ENCODE data around the gene TNFRSF6B. TPM values are rescaled to one million over a fixed set of nuclear protein-coding genes. Genes with fewer than 3 reads are reported as not detected.

Gene TNFRSF6B
- total RNA-seq, 5 donors from 2014 or later (not counting 1 experiment from before 2014, with no cell fraction given) = 0.37 to 1.5 (median 0.91) TPM; not detected in 1

- ChIA-PET CTCF (no interaction called here), POLR2A (no interaction called here)
- H3K4me3 Mint-ChIP-seq = peak overlapping the region; percentile 36 to 90 (median 65)
- Histone ChIP-seq H3K4me3 (ENCODE audit: control insufficient read depth in 1 of 2, extremely low read depth in 1 of 2, low read length in 1 of 2) (peak overlapping the region; percentile 64 to 88), H3K4me1 (ENCODE audit: control insufficient read depth in 1 of 2, extremely low read depth in 1 of 2, insufficient read depth in 2 of 2, low read length in 2 of 2) (peaks cover 14 to 70% of the 10 kb centered on the region in 2 experiments), H3K9me3 (no peaks in the 10 kb centered on the region), H3K27me3 (replicated peaks in 1 of 2; ENCODE audit: control insufficient read depth in 2 of 2, extremely low read depth in 1 of 2, insufficient read depth in 2 of 2, low read length in 1 of 2) (no peaks in the 10 kb centered on the region), H3K36me3 (ENCODE audit: control insufficient read depth in 2 of 2, extremely low read depth in 1 of 2, insufficient read depth in 1 of 2, low read length in 1 of 2) (peaks cover 17 to 58% of the 10 kb centered on the region in 2 donors), H3K27ac (ENCODE audit: low read length) (peak overlapping the region; percentile 24)
- no peaks in the 10 kb centered on the region for H3K27me3 Mint-ChIP-seq
- DNase-seq (peak in 11 of 35 experiments; percentile 22 to 60 (median 41)), ATAC-seq (replicated peaks in 1 of 4) (peak; percentile 8 to 20 (median 12))
- peak overlapping the region in 1 of 2 donors; percentile 34 for H3K27ac Mint-ChIP-seq
- 16% methylated on average over 43 of the region's 43 CpGs for WGBS (ENCODE audit: insufficient coverage)
- H3K4me1 Mint-ChIP-seq = peaks cover 24 to 27% (median 26%) of the 10 kb centered on the region in 3 donors
- peaks cover 9% of the 10 kb centered on the region for H3K36me3 Mint-ChIP-seq
- H3K9me3 Mint-ChIP-seq = no peaks in the 10 kb centered on the region
These were observed 41.7 kb downstream of the TNFRSF6B start for GRCh38 chr20:63737945-63738686.

- Mint-ChIP-seq H3K27ac (peak overlapping the region in 1 of 2 donors; percentile 34), H3K27me3 (no peaks in the 10 kb centered on the region), H3K9me3 (no peaks in the 10 kb centered on the region), H3K4me1 (peaks cover 21 to 22% (median 21%) of the 10 kb centered on the region in 3 donors), H3K36me3 (peaks cover 5% of the 10 kb centered on the region), H3K4me3 (peak overlapping the region; percentile 44 to 90 (median 65))
- no peaks in the 10 kb centered on the region for H3K9me3 ChIP-seq
- 34% methylated on average over 19 of the region's 26 CpGs for WGBS (ENCODE audit: insufficient coverage)
- peak overlapping the region; percentile 24 for H3K27ac ChIP-seq (ENCODE audit: low read length)
- H3K4me3 ChIP-seq (ENCODE audit: control insufficient read depth in 1 of 2, extremely low read depth in 1 of 2, low read length in 1 of 2) = peak overlapping the region; percentile 64 to 88
- peaks cover 17 to 58% of the 10 kb centered on the region in 2 donors for H3K36me3 ChIP-seq (ENCODE audit: control insufficient read depth in 2 of 2, extremely low read depth in 1 of 2, insufficient read depth in 1 of 2, low read length in 1 of 2)
- H3K27me3 ChIP-seq (replicated peaks in 1 of 2; ENCODE audit: control insufficient read depth in 2 of 2, extremely low read depth in 1 of 2, insufficient read depth in 2 of 2, low read length in 1 of 2) = no peaks in the 10 kb centered on the region
- CTCF ChIA-PET = no interaction called here
- peak in 15 of 35 experiments; percentile 16 to 65 (median 34) for DNase-seq
- POLR2A ChIA-PET = no interaction called here
- peaks cover 14 to 65% of the 10 kb centered on the region in 2 experiments for H3K4me1 ChIP-seq (ENCODE audit: control insufficient read depth in 1 of 2, extremely low read depth in 1 of 2, insufficient read depth in 2 of 2, low read length in 2 of 2)
- ATAC-seq (replicated peaks in 1 of 4) = no peak
These were observed 42.3 kb downstream of the TNFRSF6B start for GRCh38 chr20:63738687-63739129.

DNA sequence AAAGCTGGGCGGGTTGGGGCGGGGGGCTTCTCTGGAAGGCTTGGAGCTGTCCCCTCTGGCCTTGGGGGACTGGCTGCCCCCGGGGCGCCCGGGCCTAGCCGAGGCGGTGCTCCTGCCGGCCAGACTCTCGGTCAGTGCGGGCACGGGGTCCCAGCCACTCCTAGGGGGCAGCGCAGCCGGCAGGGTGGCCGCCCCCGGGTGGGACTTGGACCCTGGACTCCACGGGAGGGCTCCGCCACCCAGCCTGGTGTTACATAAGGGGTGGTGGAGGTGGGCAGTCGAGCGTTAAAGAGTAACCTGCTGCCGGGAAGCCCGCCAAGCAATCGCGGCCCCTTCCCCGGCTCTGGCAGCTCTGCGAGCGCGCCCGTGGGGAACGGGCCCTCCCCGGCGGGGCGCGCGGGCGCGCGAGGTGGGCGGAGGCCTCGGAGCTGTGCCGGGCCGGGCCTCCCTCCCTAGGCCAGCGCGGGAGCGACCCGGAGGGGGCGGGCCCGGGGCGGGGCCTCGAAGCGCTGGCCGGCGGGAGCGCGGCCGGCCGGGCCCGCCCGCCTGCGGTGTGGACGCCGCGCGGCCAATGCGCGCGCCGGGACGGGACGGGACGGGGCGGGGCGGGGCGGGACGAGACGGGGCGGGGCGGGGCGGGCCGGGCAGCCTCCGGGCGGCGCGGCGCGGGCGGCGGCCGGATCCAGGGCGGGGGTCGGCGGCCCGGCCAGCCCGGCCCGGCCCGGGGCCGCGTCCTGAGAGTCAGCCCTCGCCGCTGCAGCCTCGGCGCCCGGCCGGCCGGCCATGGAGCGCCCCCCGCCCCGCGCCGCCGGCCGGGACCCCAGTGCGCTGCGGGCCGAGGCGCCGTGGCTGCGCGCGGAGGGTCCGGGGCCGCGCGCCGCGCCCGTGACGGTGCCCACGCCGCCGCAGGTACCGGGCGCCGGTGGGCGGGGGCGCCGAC is 42.9 kb downstream of the TNFRSF6B start, which contains the start of gene SLC2A4RG:
SLC2A4RG (plus strand) TSS at position 647 of the 940 bp plus-strand sequence; CDS start at position 784, 137 bp downstream.
- Histone ChIP-seq H3K4me3 (ENCODE audit: control insufficient read depth in 1 of 2, extremely low read depth in 1 of 2, low read length in 1 of 2) (peak within 1 kb of the TSS; percentile 64 to 88), H3K36me3 (ENCODE audit: control insufficient read depth in 2 of 2, extremely low read depth in 1 of 2, insufficient read depth in 1 of 2, low read length in 1 of 2) (peaks cover 17 to 51% of the 10 kb centered on the region in 2 donors), H3K27me3 (replicated peaks in 1 of 2; ENCODE audit: control insufficient read depth in 2 of 2, extremely low read depth in 1 of 2, insufficient read depth in 2 of 2, low read length in 1 of 2) (no peaks in the 10 kb centered on the region), H3K4me1 (ENCODE audit: control insufficient read depth in 1 of 2, extremely low read depth in 1 of 2, insufficient read depth in 2 of 2, low read length in 2 of 2) (peaks cover 14 to 58% of the 10 kb centered on the region in 2 experiments), H3K27ac (ENCODE audit: low read length) (peak within 1 kb of the TSS; percentile 41), H3K9me3 (no peaks in the 10 kb centered on the region)
- Mint-ChIP-seq H3K4me3 (peak within 1 kb of the TSS; percentile 63 to 90 (median 65)), H3K36me3 (no peaks in the 10 kb centered on the region), H3K4me1 (peaks cover 16% of the 10 kb centered on the region in 3 donors), H3K27ac (peak within 1 kb of the TSS in 1 of 2 donors; percentile 34), H3K27me3 (no peaks in the 10 kb centered on the region), H3K9me3 (no peaks in the 10 kb centered on the region)
- DNase-seq = peak in 27 of 35 experiments; percentile 33 to 81 (median 52)
- WGBS (ENCODE audit: insufficient coverage) = 4% methylated on average over 97 of the region's 136 CpGs
- ChIA-PET CTCF (no interaction called here), POLR2A (no interaction called here)
- peak; percentile 31 to 42 (median 34) for ATAC-seq (replicated peaks in 1 of 4)

DNA sequence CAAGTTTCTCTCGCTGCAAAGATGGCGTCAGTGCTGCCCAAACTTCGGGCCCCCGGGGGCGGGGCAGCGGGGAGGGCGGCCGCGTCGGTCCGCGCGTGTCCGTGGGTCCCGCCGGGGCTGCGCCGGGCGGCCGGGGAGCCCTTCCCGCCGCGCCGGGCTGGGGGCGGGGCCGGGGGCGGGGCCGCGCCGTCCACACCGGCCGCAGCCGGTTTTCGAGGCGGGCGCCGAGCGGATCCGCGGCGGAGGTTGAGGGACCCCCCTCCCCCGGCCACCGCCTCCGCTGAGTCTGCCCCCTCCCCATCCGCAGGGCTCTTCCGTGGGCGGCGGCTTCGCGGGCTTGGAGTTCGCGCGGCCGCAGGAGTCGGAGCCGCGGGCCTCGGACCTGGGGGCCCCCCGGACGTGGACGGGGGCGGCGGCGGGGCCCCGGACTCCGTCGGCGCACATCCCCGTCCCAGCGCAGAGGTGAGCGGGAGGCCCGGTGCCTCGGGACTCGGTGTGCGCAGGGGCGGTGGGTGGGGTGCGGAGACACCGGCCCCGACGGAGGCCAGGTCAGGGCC is 43.7 kb downstream of the TNFRSF6B start:
- ChIA-PET POLR2A (no interaction called here), CTCF (interaction anchor here in 1 of 2 donors (0.7 to 1.6 kb wide), 3 partner anchors 11 to 33 kb away, joined by 3 to 13 read pairs (median 3); partner anchors contain the start of genes ARFRP1 and ZGPAT)
- Mint-ChIP-seq H3K36me3 (no peaks in the 10 kb centered on the region), H3K9me3 (no peaks in the 10 kb centered on the region), H3K27me3 (no peaks in the 10 kb centered on the region), H3K27ac (no peak overlapping the region), H3K4me3 (peak overlapping the region; percentile 59 to 63 (median 63)), H3K4me1 (peaks cover 15 to 16% (median 16%) of the 10 kb centered on the region in 3 donors)
- WGBS (ENCODE audit: insufficient coverage) = under 1% methylated on average over 68 of the region's 80 CpGs
- no peaks in the 10 kb centered on the region for H3K27me3 ChIP-seq (replicated peaks in 1 of 2; ENCODE audit: control insufficient read depth in 2 of 2, extremely low read depth in 1 of 2, insufficient read depth in 2 of 2, low read length in 1 of 2)
- peak overlapping the region; percentile 54 to 74 for H3K4me3 ChIP-seq (ENCODE audit: control insufficient read depth in 1 of 2, extremely low read depth in 1 of 2, low read length in 1 of 2)
- no peaks in the 10 kb centered on the region for H3K9me3 ChIP-seq
- H3K36me3 ChIP-seq (ENCODE audit: control insufficient read depth in 2 of 2, extremely low read depth in 1 of 2, insufficient read depth in 1 of 2, low read length in 1 of 2) = peaks cover 15 to 43% of the 10 kb centered on the region in 2 donors
- peak in 14 of 35 experiments; percentile 31 to 73 (median 42) for DNase-seq
- peak; percentile 8 to 11 (median 10) for ATAC-seq (replicated peaks in 1 of 4)
- H3K27ac ChIP-seq (ENCODE audit: low read length) = peak overlapping the region; percentile 41
- peaks cover 14 to 50% of the 10 kb centered on the region in 2 experiments for H3K4me1 ChIP-seq (ENCODE audit: control insufficient read depth in 1 of 2, extremely low read depth in 1 of 2, insufficient read depth in 2 of 2, low read length in 2 of 2)

- WGBS (ENCODE audit: insufficient coverage) = 20% methylated on average over 16 of the region's 29 CpGs
- Mint-ChIP-seq H3K36me3 (no peaks in the 10 kb centered on the region), H3K27ac (no peak overlapping the region), H3K4me1 (peaks cover 9 to 13% (median 12%) of the 10 kb centered on the region in 3 donors), H3K27me3 (no peaks in the 10 kb centered on the region), H3K4me3 (peak overlapping the region; percentile 59 to 63 (median 63)), H3K9me3 (no peaks in the 10 kb centered on the region)
- ChIA-PET CTCF (interaction anchor here in 1 of 2 donors (0.7 to 1.6 kb wide), 3 partner anchors 10 to 33 kb away, joined by 3 to 13 read pairs (median 3); partner anchors contain the start of genes ARFRP1 and ZGPAT), POLR2A (no interaction called here)
- H3K36me3 ChIP-seq (ENCODE audit: control insufficient read depth in 2 of 2, extremely low read depth in 1 of 2, insufficient read depth in 1 of 2, low read length in 1 of 2) = peaks cover 13 to 37% of the 10 kb centered on the region in 2 donors
- DNase-seq = peak in 15 of 35 experiments; percentile 30 to 64 (median 39)
- peak overlapping the region; percentile 54 to 74 for H3K4me3 ChIP-seq (ENCODE audit: control insufficient read depth in 1 of 2, extremely low read depth in 1 of 2, low read length in 1 of 2)
- H3K4me1 ChIP-seq (ENCODE audit: control insufficient read depth in 1 of 2, extremely low read depth in 1 of 2, insufficient read depth in 2 of 2, low read length in 2 of 2) = peaks cover 13 to 44% of the 10 kb centered on the region in 2 experiments
- peak in 3 of 4 experiments; percentile 1 to 14 (median 1) for ATAC-seq (replicated peaks in 1 of 4)
- H3K27me3 ChIP-seq (replicated peaks in 1 of 2; ENCODE audit: control insufficient read depth in 2 of 2, extremely low read depth in 1 of 2, insufficient read depth in 2 of 2, low read length in 1 of 2) = no peaks in the 10 kb centered on the region
- no peaks in the 10 kb centered on the region for H3K9me3 ChIP-seq
- peak overlapping the region; percentile 41 for H3K27ac ChIP-seq (ENCODE audit: low read length)
These were observed 44.3 kb downstream of the TNFRSF6B start for GRCh38 chr20:63740627-63741353.
